Astrocyte (in vitro differentiated cells and primary cell): ENCODE results near the gene RAB4B. TPM values are rescaled to one million over a fixed set of nuclear protein-coding genes. Genes with fewer than 3 reads are reported as not detected.
A peak's percentile ranks its signal among the peaks of the same experiment; 100 is the strongest.

ENCODE experiments used
- DNase-seq: peaks from one replicate; pipeline ENCODE4 v3.0.0-alpha.2; 2010; ENCODE audit warnings: low read depth
- FAIRE-seq: peaks from 2 replicates; lab custom pipeline; 2011; peaks lifted over from hg19 to GRCh38; lab: Jason Lieb, UNC
- H2AFZ ChIP-seq: 2 replicates; pipeline ENCODE4 v1.6.0; 2012; ENCODE audit warnings: low read depth, low read length, inconsistent platforms
- H3K27ac ChIP-seq: 2 replicates; pipeline ENCODE4 v1.5.1; 2011; ENCODE audit warnings: low read depth, low read length, inconsistent platforms
- H3K27me3 ChIP-seq: 2 replicates; pipeline ENCODE4 v1.6.0; 2011; ENCODE audit warnings: low read length, inconsistent platforms; ENCODE audit not compliant: insufficient read depth
- H3K36me3 ChIP-seq: 2 replicates; pipeline ENCODE4 v1.5.1; 2011; ENCODE audit warnings: low read length, inconsistent platforms; ENCODE audit not compliant: insufficient read depth
- H3K4me1 ChIP-seq: 2 replicates; pipeline ENCODE4 v1.5.1; 2011; ENCODE audit warnings: low read length, inconsistent platforms; ENCODE audit not compliant: insufficient read depth
- H3K4me2 ChIP-seq: 2 replicates; pipeline ENCODE4 v1.6.0; 2012; ENCODE audit warnings: low read length, inconsistent platforms
- H3K4me3 ChIP-seq: 2 replicates; pipeline ENCODE4 v1.5.1; 2011; ENCODE audit warnings: low read depth, mild to moderate bottlenecking, low read length, inconsistent platforms; ENCODE audit not compliant: insufficient read depth
- H3K79me2 ChIP-seq: 2 replicates; pipeline ENCODE4 v1.6.0; 2012; ENCODE audit warnings: mild to moderate bottlenecking, low read length, inconsistent platforms; ENCODE audit not compliant: insufficient read depth
- H3K9ac ChIP-seq: 2 replicates; pipeline ENCODE4 v1.6.0; 2012; ENCODE audit warnings: mild to moderate bottlenecking, low read length, inconsistent platforms
- H3K9me3 ChIP-seq: 2 replicates; pipeline ENCODE4 v1.5.1; 2012; ENCODE audit warnings: low read depth, mild to moderate bottlenecking, low read length, inconsistent platforms; ENCODE audit not compliant: insufficient read depth
- H4K20me1 ChIP-seq: 2 replicates; pipeline ENCODE4 v1.6.0; 2012; ENCODE audit warnings: low read length, inconsistent platforms; ENCODE audit not compliant: insufficient read depth
- H3K27ac Mint-ChIP-seq: one replicate; pipeline ENCODE4 v1.8.0; 2021; ENCODE audit warnings: mild to moderate bottlenecking, mixed read lengths; ENCODE audit not compliant: unreplicated experiment
- H3K27me3 Mint-ChIP-seq: one replicate; pipeline ENCODE4 v1.8.0; 2021; ENCODE audit warnings: low read depth, mixed read lengths; ENCODE audit not compliant: unreplicated experiment
- H3K36me3 Mint-ChIP-seq: one replicate; pipeline ENCODE4 v1.8.0; 2021; ENCODE audit warnings: low read depth, mixed read lengths; ENCODE audit not compliant: unreplicated experiment
- H3K4me1 Mint-ChIP-seq: one replicate; pipeline ENCODE4 v1.8.0; 2021; ENCODE audit warnings: low read depth, mixed read lengths; ENCODE audit not compliant: unreplicated experiment
- H3K4me3 Mint-ChIP-seq: one replicate; pipeline ENCODE4 v1.8.0; 2021; ENCODE audit warnings: mild to moderate bottlenecking, moderate library complexity, mixed read lengths; ENCODE audit not compliant: unreplicated experiment
- H3K9me3 Mint-ChIP-seq: one replicate; pipeline ENCODE4 v1.8.0; 2021; ENCODE audit warnings: mild to moderate bottlenecking, mixed read lengths; ENCODE audit not compliant: unreplicated experiment
- EZH2 ChIP-seq: IDR thresholded peaks from 2 replicates; pipeline ENCODE4 v1.6.1; 2012; ENCODE audit warnings: mild to moderate bottlenecking, low read length, inconsistent platforms; ENCODE audit not compliant: insufficient read depth
- total RNA-seq: library from RNA; stranded (reverse); gene quantifications from 2 replicates; pipeline ENCODE4 v1.2.1, GENCODE V29; 2021
- TF ChIP-seq, protein P1 (sequence below): IDR thresholded peaks from 2 replicates; pipeline ENCODE4 v1.5.1; 2011; ENCODE audit warnings: low read depth, mild to moderate bottlenecking, inconsistent platforms, low read length, moderate library complexity; ENCODE audit not compliant: insufficient read depth

The RAB4B gene
- total RNA-seq, 1 donor from 2014 or later, result 18.8 TPM

- Mint-ChIP-seq H3K27me3 (no peaks in the 10 kb centered on the region), H3K27ac (no peak overlapping the region), H3K36me3 (peaks cover 30% of the 10 kb centered on the region), H3K4me1 (peaks cover 3% of the 10 kb centered on the region), H3K9me3 (no peaks in the 10 kb centered on the region), H3K4me3 (no peak overlapping the region)
- Histone ChIP-seq H3K9ac (no peak overlapping the region), H2AFZ (no peak overlapping the region), H3K36me3 (peaks cover 13% of the 10 kb centered on the region), H3K4me2 (no peak overlapping the region), H3K9me3 (no peaks in the 10 kb centered on the region), H4K20me1 (no peaks in the 10 kb centered on the region), H3K79me2 (no peaks in the 10 kb centered on the region), H3K27ac (no peak overlapping the region), H3K27me3 (no peaks in the 10 kb centered on the region), H3K4me1 (peaks cover 2% of the 10 kb centered on the region), H3K4me3 (no peak overlapping the region)
- TF ChIP-seq EZH2, result no peak
- TF ChIP-seq, protein P1, sequence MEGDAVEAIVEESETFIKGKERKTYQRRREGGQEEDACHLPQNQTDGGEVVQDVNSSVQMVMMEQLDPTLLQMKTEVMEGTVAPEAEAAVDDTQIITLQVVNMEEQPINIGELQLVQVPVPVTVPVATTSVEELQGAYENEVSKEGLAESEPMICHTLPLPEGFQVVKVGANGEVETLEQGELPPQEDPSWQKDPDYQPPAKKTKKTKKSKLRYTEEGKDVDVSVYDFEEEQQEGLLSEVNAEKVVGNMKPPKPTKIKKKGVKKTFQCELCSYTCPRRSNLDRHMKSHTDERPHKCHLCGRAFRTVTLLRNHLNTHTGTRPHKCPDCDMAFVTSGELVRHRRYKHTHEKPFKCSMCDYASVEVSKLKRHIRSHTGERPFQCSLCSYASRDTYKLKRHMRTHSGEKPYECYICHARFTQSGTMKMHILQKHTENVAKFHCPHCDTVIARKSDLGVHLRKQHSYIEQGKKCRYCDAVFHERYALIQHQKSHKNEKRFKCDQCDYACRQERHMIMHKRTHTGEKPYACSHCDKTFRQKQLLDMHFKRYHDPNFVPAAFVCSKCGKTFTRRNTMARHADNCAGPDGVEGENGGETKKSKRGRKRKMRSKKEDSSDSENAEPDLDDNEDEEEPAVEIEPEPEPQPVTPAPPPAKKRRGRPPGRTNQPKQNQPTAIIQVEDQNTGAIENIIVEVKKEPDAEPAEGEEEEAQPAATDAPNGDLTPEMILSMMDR, result no peak
- no peak for DNase-seq
- FAIRE-seq, result no peak
These were observed 38.0 kb upstream of the RAB4B start for GRCh38 chr19:40739871-40740703.

GRCh38 chr19:40740747-40741146 lies 37.3 kb upstream of the RAB4B start:
- no peak for TF ChIP-seq EZH2
- TF ChIP-seq, protein P1, result no peak
- Histone ChIP-seq H3K9me3 (no peaks in the 10 kb centered on the region), H3K27ac (no peak overlapping the region), H3K27me3 (no peaks in the 10 kb centered on the region), H3K4me2 (no peak overlapping the region), H3K4me1 (peaks cover 8% of the 10 kb centered on the region), H3K36me3 (peaks cover 10% of the 10 kb centered on the region), H4K20me1 (no peaks in the 10 kb centered on the region), H3K79me2 (no peaks in the 10 kb centered on the region), H3K4me3 (no peak overlapping the region), H3K9ac (no peak overlapping the region), H2AFZ (no peak overlapping the region)
- H3K27ac Mint-ChIP-seq, result peak overlapping the region; percentile 58
- H3K4me1 Mint-ChIP-seq, result peaks cover 10% of the 10 kb centered on the region
- H3K27me3 Mint-ChIP-seq, result no peaks in the 10 kb centered on the region
- no peaks in the 10 kb centered on the region for H3K9me3 Mint-ChIP-seq
- FAIRE-seq (no peak), DNase-seq (no peak)
- H3K4me3 Mint-ChIP-seq, result no peak overlapping the region
- H3K36me3 Mint-ChIP-seq, result peaks cover 25% of the 10 kb centered on the region
